IgD-negative memory B cell (primary cell): ENCODE data around the gene MAML2. TPM values are rescaled to one million over a fixed set of nuclear protein-coding genes. Genes with fewer than 3 reads are reported as not detected.

Experiments used
- H3K27ac Mint-ChIP-seq, 3 donors: one replicate each; pipeline ENCODE4 v1.8.0; 2020 to 2022; ENCODE audit warnings: mild to moderate bottlenecking in 3 of 3, mixed read lengths in 3 of 3, moderate library complexity in 1 of 3
- H3K27me3 Mint-ChIP-seq: one replicate; pipeline ENCODE4 v1.8.0; 2021; ENCODE audit warnings: mixed read lengths
- H3K36me3 Mint-ChIP-seq: one replicate; pipeline ENCODE4 v1.8.0; 2020; ENCODE audit warnings: mild to moderate bottlenecking, mixed read lengths
- H3K4me1 Mint-ChIP-seq, 3 donors: one replicate each; pipeline ENCODE4 v1.8.0; 2020 to 2022; ENCODE audit warnings: mixed read lengths in 3 of 3, mild to moderate bottlenecking in 1 of 3
- H3K4me3 Mint-ChIP-seq, 4 donors: one replicate each; pipeline ENCODE4 v1.8.0; 2020 to 2022; ENCODE audit warnings: mild to moderate bottlenecking in 4 of 4, mixed read lengths in 4 of 4, moderate library complexity in 3 of 4
- H3K9me3 Mint-ChIP-seq, 3 donors: one replicate each; pipeline ENCODE4 v1.8.0; 2020 to 2021; ENCODE audit warnings: mixed read lengths in 3 of 3, mild to moderate bottlenecking in 1 of 3
- polyA plus RNA-seq: library from polyadenylated mRNA; unstranded; fragments of 300-500 nt; fragmentation: Illumina TruSeq; gene quantifications from one replicate; pipeline ENCODE4 v1.2.3, GENCODE V29; 2021

MAML2 gene
- polyA plus RNA-seq = 9.3 TPM

- Mint-ChIP-seq H3K4me3 (peak within 1 kb of the TSS; percentile 92 to 99 (median 96)), H3K9me3 (no peaks in the 10 kb centered on the region), H3K27me3 (peaks cover 2% of the 10 kb centered on the region), H3K4me1 (peaks cover 29 to 35% (median 29%) of the 10 kb centered on the region in 3 donors), H3K27ac (peak within 1 kb of the TSS; percentile 43 to 96 (median 94)), H3K36me3 (peaks cover 1% of the 10 kb centered on the region)
Measured at GRCh38 chr11:96342961-96343711, at the start of gene MAML2. Gene MAML2, minus strand, starts transcription at chr11:96343195. Its CDS starts 1,300 bp downstream, at chr11:96341895.

- peaks cover 5% of the 10 kb centered on the region for H3K36me3 Mint-ChIP-seq
- no peak overlapping the region for H3K27ac Mint-ChIP-seq
- H3K4me3 Mint-ChIP-seq = peak overlapping the region in 1 of 4 donors; percentile 92
- no peaks in the 10 kb centered on the region for H3K27me3 Mint-ChIP-seq
- peaks cover 22% of the 10 kb centered on the region in 3 donors for H3K4me1 Mint-ChIP-seq
- no peaks in the 10 kb centered on the region for H3K9me3 Mint-ChIP-seq
Measured at GRCh38 chr11:96391698-96392307, 48.8 kb upstream of the MAML2 start.

- Mint-ChIP-seq H3K27ac (peak overlapping the region; percentile 78 to 94 (median 79)), H3K4me3 (peak overlapping the region; percentile 92 to 99 (median 96)), H3K4me1 (peaks cover 22 to 24% (median 22%) of the 10 kb centered on the region in 3 donors), H3K36me3 (peaks cover 5% of the 10 kb centered on the region), H3K27me3 (no peaks in the 10 kb centered on the region), H3K9me3 (no peaks in the 10 kb centered on the region)
Measured at GRCh38 chr11:96390488-96390792, 47.4 kb upstream of the MAML2 start.

GRCh38 chr11:96389720-96390487 is 46.9 kb upstream of the MAML2 start, which contains the start of the genes CCDC82 and JRKL:
Gene CCDC82, minus strand, starts transcription at chr11:96389912. Its CDS starts 5,165 bp downstream, at chr11:96384747.
Gene JRKL, plus strand, starts transcription at chr11:96390013. Its CDS starts 637 bp downstream, at chr11:96390650.
- peak within 1 kb of the TSS; percentile 92 to 99 (median 96) for H3K4me3 Mint-ChIP-seq
- no peaks in the 10 kb centered on the region for H3K27me3 Mint-ChIP-seq
- H3K4me1 Mint-ChIP-seq = peaks cover 22 to 24% (median 22%) of the 10 kb centered on the region in 3 donors
- no peaks in the 10 kb centered on the region for H3K9me3 Mint-ChIP-seq
- H3K27ac Mint-ChIP-seq = peak within 1 kb of the TSS; percentile 78 to 94 (median 79)
- H3K36me3 Mint-ChIP-seq = peaks cover 5% of the 10 kb centered on the region

GRCh38 chr11:96388891-96389719 is 46.1 kb upstream of the MAML2 start:
- Mint-ChIP-seq H3K27me3 (no peaks in the 10 kb centered on the region), H3K27ac (peak overlapping the region; percentile 78 to 94 (median 79)), H3K4me1 (peaks cover 22 to 24% (median 24%) of the 10 kb centered on the region in 3 donors), H3K36me3 (peaks cover 5% of the 10 kb centered on the region), H3K4me3 (peak overlapping the region; percentile 92 to 99 (median 96)), H3K9me3 (no peaks in the 10 kb centered on the region)

GRCh38 chr11:96385187-96385586 is 42.2 kb upstream of the MAML2 start:
- peak overlapping the region in 1 of 4 donors; percentile 4 for H3K4me3 Mint-ChIP-seq
- H3K27me3 Mint-ChIP-seq = no peaks in the 10 kb centered on the region
- H3K27ac Mint-ChIP-seq = no peak overlapping the region
- no peaks in the 10 kb centered on the region for H3K9me3 Mint-ChIP-seq
- peaks cover 11% of the 10 kb centered on the region for H3K36me3 Mint-ChIP-seq
- H3K4me1 Mint-ChIP-seq = peaks cover 13 to 22% (median 15%) of the 10 kb centered on the region in 3 donors

GRCh38 chr11:96384156-96384555 is 41.2 kb upstream of the MAML2 start:
- Mint-ChIP-seq H3K4me3 (no peak overlapping the region), H3K36me3 (peaks cover 16% of the 10 kb centered on the region), H3K9me3 (no peaks in the 10 kb centered on the region), H3K27me3 (no peaks in the 10 kb centered on the region), H3K4me1 (peaks cover 12 to 19% (median 13%) of the 10 kb centered on the region in 3 donors), H3K27ac (no peak overlapping the region)

- Mint-ChIP-seq H3K36me3 (peaks cover 9% of the 10 kb centered on the region), H3K27me3 (no peaks in the 10 kb centered on the region)
Measured at GRCh38 chr11:96376796-96377195, 33.8 kb upstream of the MAML2 start.

GRCh38 chr11:96373826-96374225 is 30.8 kb upstream of the MAML2 start:
- no peak overlapping the region for H3K4me3 Mint-ChIP-seq
- H3K27ac Mint-ChIP-seq = no peak overlapping the region

More at GRCh38 chr11:96376796-96377195, 33.8 kb upstream of the MAML2 start:
- Mint-ChIP-seq H3K4me1 (peaks cover 0 to 3% (median 1%) of the 10 kb centered on the region in 3 donors), H3K4me3 (no peak overlapping the region), H3K9me3 (no peaks in the 10 kb centered on the region), H3K27ac (no peak overlapping the region)

GRCh38 chr11:96367342-96367741 is 24.3 kb upstream of the MAML2 start:
- Mint-ChIP-seq H3K4me1 (peaks cover 7 to 9% (median 7%) of the 10 kb centered on the region in 3 donors), H3K9me3 (peaks cover 0 to 3% (median 0%) of the 10 kb centered on the region in 3 donors), H3K27me3 (no peaks in the 10 kb centered on the region), H3K27ac (no peak overlapping the region), H3K36me3 (peaks cover 5% of the 10 kb centered on the region), H3K4me3 (no peak overlapping the region)

More at GRCh38 chr11:96373826-96374225, 30.8 kb upstream of the MAML2 start:
- Mint-ChIP-seq H3K36me3 (peaks cover 2% of the 10 kb centered on the region), H3K9me3 (peaks cover 0 to 2% (median 0%) of the 10 kb centered on the region in 3 donors), H3K4me1 (peaks cover 0 to 3% (median 2%) of the 10 kb centered on the region in 3 donors), H3K27me3 (no peaks in the 10 kb centered on the region)

GRCh38 chr11:96366024-96366423 is 23.0 kb upstream of the MAML2 start:
- peaks cover 7% of the 10 kb centered on the region for H3K36me3 Mint-ChIP-seq
- no peak overlapping the region for H3K27ac Mint-ChIP-seq
- peaks cover 7 to 10% (median 7%) of the 10 kb centered on the region in 3 donors for H3K4me1 Mint-ChIP-seq
- H3K9me3 Mint-ChIP-seq = peaks cover 0 to 3% (median 0%) of the 10 kb centered on the region in 3 donors
- H3K4me3 Mint-ChIP-seq = no peak overlapping the region
- no peaks in the 10 kb centered on the region for H3K27me3 Mint-ChIP-seq

GRCh38 chr11:96365493-96365892 is 22.5 kb upstream of the MAML2 start:
- no peaks in the 10 kb centered on the region for H3K27me3 Mint-ChIP-seq
- peaks cover 0 to 3% (median 0%) of the 10 kb centered on the region in 3 donors for H3K9me3 Mint-ChIP-seq
- H3K4me3 Mint-ChIP-seq = no peak overlapping the region
- H3K27ac Mint-ChIP-seq = no peak overlapping the region
- peaks cover 7 to 10% (median 7%) of the 10 kb centered on the region in 3 donors for H3K4me1 Mint-ChIP-seq
- H3K36me3 Mint-ChIP-seq = peaks cover 5% of the 10 kb centered on the region

- no peaks in the 10 kb centered on the region for H3K27me3 Mint-ChIP-seq
- no peaks in the 10 kb centered on the region for H3K9me3 Mint-ChIP-seq
- no peak overlapping the region for H3K4me3 Mint-ChIP-seq
- H3K36me3 Mint-ChIP-seq = peaks cover 8% of the 10 kb centered on the region
- H3K4me1 Mint-ChIP-seq = peaks cover 0 to 2% (median 0%) of the 10 kb centered on the region in 3 donors
- H3K27ac Mint-ChIP-seq = no peak overlapping the region
Measured at GRCh38 chr11:96361778-96362177, 18.8 kb upstream of the MAML2 start.

- H3K4me1 Mint-ChIP-seq = peaks cover 0 to 3% (median 0%) of the 10 kb centered on the region in 3 donors
- no peak overlapping the region for H3K4me3 Mint-ChIP-seq
- H3K27me3 Mint-ChIP-seq = no peaks in the 10 kb centered on the region
- H3K36me3 Mint-ChIP-seq = peaks cover 11% of the 10 kb centered on the region
- H3K9me3 Mint-ChIP-seq = no peaks in the 10 kb centered on the region
- no peak overlapping the region for H3K27ac Mint-ChIP-seq
Measured at GRCh38 chr11:96358321-96358720, 15.3 kb upstream of the MAML2 start.
